ENCODE results near the gene PHF1. TPM values are rescaled to one million over a fixed set of nuclear protein-coding genes. Genes with fewer than 3 reads are reported as not detected.

The PHF1 gene
- total RNA-seq, 1 donor: 20.9 TPM

DNA sequence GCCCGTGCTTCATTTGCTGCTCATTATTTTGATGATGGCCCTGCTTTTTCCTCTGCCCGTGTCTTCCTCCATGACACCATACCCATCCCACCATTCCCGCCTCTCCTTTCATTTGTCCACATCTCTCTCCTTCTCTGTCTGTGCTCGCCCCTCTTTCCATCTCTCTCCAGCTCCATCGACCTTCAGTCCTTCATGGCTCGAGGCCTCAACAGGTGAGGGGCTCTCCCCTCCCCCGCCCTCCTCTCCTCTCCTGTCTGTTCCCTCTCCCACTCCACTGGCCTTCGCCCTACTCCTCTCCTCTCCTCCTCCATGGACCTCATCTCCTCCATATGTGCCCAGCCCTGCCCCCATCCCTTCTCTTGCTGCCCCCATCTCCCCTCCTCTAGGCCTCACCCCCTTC, 31.5 kb downstream of the PHF1 start:
- TF ChIP-seq, protein P1, sequence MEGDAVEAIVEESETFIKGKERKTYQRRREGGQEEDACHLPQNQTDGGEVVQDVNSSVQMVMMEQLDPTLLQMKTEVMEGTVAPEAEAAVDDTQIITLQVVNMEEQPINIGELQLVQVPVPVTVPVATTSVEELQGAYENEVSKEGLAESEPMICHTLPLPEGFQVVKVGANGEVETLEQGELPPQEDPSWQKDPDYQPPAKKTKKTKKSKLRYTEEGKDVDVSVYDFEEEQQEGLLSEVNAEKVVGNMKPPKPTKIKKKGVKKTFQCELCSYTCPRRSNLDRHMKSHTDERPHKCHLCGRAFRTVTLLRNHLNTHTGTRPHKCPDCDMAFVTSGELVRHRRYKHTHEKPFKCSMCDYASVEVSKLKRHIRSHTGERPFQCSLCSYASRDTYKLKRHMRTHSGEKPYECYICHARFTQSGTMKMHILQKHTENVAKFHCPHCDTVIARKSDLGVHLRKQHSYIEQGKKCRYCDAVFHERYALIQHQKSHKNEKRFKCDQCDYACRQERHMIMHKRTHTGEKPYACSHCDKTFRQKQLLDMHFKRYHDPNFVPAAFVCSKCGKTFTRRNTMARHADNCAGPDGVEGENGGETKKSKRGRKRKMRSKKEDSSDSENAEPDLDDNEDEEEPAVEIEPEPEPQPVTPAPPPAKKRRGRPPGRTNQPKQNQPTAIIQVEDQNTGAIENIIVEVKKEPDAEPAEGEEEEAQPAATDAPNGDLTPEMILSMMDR (IDR thresholded peaks at IDR 0.05; ENCODE audit: insufficient read depth, low read length): no peak
- H3K4me3 ChIP-seq (ENCODE audit: low read depth, low read length): no peak overlapping the region
- no peak for DNase-seq (ENCODE audit: low read depth)

DNA sequence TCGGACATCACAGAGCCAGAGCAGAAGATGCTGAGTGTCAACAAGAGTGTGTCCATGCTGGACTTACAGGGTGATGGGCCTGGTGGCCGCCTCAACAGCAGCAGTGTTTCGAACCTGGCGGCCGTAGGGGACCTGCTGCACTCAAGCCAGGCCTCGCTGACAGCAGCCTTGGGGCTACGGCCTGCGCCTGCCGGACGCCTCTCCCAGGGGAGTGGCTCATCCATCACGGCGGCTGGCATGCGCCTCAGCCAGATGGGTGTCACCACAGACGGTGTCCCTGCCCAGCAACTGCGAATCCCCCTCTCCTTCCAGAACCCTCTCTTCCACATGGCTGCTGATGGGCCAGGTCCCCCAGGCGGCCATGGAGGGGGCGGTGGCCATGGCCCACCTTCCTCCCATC, 32.2 kb downstream of the PHF1 start:
- TF ChIP-seq, protein P1 (IDR thresholded peaks at IDR 0.05; ENCODE audit: insufficient read depth, low read length): no peak

DNA sequence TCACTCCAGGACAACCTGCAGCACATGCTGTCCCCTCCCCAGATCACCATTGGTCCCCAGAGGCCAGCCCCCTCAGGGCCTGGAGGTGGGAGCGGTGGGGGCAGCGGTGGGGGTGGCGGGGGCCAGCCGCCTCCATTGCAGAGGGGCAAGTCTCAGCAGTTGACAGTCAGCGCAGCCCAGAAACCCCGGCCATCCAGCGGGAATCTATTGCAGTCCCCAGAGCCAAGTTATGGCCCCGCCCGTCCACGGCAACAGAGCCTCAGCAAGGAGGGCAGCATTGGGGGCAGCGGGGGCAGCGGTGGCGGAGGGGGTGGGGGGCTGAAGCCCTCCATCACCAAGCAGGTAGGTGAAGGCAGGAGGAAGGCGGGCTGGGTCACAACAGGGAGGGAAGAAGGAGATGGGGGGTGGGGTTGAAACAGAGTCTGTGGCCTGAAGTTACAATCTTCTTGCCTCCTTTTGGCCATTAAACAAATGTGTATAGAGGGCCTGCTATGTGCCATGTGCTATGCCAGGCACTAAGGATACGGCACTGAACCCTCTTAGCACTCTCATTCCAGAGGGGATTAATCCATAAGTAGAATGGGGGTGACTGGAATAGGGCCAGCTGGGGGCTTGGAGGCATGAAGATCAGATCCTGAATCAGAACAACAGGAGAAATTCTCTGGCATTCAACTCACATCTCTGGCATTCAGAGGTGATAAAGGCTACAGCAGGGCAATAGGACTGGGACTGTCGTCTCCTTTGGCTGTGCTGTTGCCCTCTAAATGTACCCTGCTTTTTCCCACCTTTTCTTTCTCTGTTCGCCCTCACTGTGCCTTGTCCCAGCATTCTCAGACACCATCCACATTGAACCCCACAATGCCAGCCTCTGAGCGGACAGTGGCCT, 33.0 kb downstream of the PHF1 start:
- TF ChIP-seq, protein P1 (IDR thresholded peaks at IDR 0.05; ENCODE audit: insufficient read depth, low read length): no peak
- DNase-seq (ENCODE audit: low read depth): no peak

More for the DNA sequence above, 32.2 kb downstream of the PHF1 start:
- H3K4me3 ChIP-seq (ENCODE audit: low read depth, low read length): no peak overlapping the region
- DNase-seq (ENCODE audit: low read depth): no peak

DNA sequence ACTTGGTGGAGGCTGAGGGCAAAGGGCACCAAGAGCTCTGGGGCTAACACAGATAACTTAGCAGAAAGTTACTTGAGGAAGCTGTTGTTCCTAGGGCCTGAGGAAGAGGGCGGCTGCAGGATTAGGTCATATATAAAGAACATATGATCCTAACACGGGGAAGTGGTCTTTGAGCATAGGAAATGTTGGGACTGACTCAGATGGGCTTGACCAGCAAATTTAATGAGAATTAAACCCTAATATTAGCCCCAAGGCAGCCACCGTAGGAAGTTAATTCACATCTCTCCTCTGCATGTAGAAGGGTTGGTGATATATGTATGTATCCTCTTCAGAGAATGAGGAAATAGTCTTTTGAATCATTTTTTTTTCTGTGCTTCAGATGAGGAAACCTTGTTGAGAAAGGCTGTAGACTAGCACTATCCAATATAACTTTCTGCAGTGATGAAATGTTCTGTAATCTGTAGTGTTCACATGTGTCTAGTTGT, 34.3 kb downstream of the PHF1 start:
- TF ChIP-seq, protein P1 (IDR thresholded peaks at IDR 0.05; ENCODE audit: insufficient read depth, low read length): no peak
- H3K4me3 ChIP-seq (ENCODE audit: low read depth, low read length): no peak overlapping the region
- no peak for DNase-seq (ENCODE audit: low read depth)

More for the DNA sequence above, 33.0 kb downstream of the PHF1 start:
- H3K4me3 ChIP-seq (ENCODE audit: low read depth, low read length): no peak overlapping the region

DNA sequence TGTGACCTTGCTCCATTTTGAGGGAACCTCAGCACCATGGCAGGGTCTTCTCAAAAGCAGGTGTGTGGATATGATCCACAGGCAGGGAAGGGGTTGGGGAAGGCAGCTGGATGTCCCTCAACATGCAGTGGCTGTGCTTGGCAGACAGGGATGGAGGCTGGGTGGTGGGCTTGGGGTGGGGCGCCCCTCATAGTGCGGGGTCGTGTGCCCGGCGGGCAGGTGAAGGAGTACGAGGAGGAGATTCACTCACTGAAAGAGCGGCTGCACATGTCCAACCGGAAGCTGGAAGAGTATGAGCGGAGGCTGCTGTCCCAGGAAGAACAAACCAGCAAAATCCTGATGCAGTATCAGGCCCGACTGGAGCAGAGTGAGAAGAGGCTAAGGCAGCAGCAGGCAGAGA, 35.5 kb downstream of the PHF1 start:
- TF ChIP-seq, protein P1 (IDR thresholded peaks at IDR 0.05; ENCODE audit: insufficient read depth, low read length): no peak
- H3K4me3 ChIP-seq (ENCODE audit: low read depth, low read length): no peak overlapping the region
- DNase-seq (ENCODE audit: low read depth): no peak

DNA sequence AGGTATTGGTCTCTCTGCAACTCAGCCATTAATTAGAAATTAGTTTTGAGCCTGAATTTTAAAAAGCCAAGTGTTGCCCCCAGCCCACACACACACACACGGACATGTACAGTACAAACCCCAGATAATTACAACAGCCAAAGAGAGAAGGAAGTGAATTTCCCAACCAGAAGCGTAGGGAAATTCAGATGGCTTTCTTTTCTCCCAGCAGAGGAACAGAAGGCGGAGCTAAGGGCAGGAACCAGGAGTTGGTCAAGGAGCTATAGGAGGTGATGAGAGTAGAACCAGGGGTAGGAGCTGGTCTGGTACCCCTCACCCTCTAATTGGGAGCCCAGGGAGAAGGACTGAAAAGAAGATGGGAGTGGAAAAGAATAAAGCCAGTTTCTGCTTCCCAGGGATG, 39.6 kb downstream of the PHF1 start:
- DNase-seq (ENCODE audit: low read depth): no peak
- TF ChIP-seq, protein P1 (IDR thresholded peaks at IDR 0.05; ENCODE audit: insufficient read depth, low read length): no peak
- H3K4me3 ChIP-seq (ENCODE audit: low read depth, low read length): no peak overlapping the region

Data from fibroblast of the aortic adventitia (primary cell).